Hematopoietic multipotent progenitor cell (in vitro differentiated cells): Measurements from ENCODE around the gene KCNRG. TPM values are rescaled to one million over a fixed set of nuclear protein-coding genes. Genes with fewer than 3 reads are reported as not detected.
"Not testable (repeated sequence)": the region's sequence is repeated elsewhere in the genome, so short reads cannot be mapped to it uniquely, and the experiment has no call there.

ENCODE experiments used
- DNase-seq, 3 donors: peaks; one replicate each; pipeline ENCODE4 v3.0.0-alpha.2; 2011 to 2015; ENCODE audit warnings: low read depth in 2 of 3, low spot score in 2 of 3
- total RNA-seq: library from RNA; depleted of rRNA; stranded (reverse); fragments of >200 nt; gene quantifications from one replicate; pipeline ENCODE4 v1.2.3, GENCODE V29; 2012

KCNRG gene
- total RNA-seq, 1 donor: 4.0 TPM

DNA sequence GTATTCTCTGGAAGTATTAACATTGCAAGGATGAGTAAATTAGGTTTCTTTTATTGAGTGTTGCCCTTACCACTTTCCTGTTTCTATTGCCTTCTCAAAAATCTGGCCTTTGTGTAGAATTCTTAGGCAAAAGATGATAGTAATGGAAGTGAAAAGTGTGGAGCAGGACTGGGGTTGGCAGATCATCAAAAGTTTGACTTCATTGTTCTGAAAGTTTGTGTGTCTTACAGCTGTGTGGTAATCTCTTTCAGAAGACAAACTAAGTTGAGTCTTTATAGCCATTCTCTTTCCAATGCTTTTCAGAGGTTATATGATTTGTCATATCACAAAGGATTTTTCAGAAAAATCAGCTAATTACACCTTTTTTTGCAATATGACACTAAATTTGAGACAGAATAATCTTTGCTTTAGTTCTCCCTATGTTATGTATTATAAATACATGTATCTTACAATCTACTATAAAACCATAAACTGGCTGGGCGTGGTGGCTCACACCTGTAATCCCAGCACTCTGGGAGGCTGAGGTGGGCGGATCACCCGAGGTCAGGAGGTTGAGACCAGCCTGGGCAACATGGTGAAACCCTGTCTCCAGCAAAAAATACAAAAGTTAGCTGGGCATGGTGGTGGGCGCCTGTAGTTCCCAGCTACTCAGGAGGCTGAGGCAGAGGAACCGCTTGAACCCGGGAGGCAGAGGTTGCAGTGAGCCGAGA lies 8.7 kb upstream of the KCNRG start:
- no peak for DNase-seq

GRCh38 chr13:50011461-50011860 lies 3.8 kb upstream of the KCNRG start:
- DNase-seq: no peak

- no peak for DNase-seq
These were observed 2.7 kb upstream of the KCNRG start for GRCh38 chr13:50012396-50013169.

DNA sequence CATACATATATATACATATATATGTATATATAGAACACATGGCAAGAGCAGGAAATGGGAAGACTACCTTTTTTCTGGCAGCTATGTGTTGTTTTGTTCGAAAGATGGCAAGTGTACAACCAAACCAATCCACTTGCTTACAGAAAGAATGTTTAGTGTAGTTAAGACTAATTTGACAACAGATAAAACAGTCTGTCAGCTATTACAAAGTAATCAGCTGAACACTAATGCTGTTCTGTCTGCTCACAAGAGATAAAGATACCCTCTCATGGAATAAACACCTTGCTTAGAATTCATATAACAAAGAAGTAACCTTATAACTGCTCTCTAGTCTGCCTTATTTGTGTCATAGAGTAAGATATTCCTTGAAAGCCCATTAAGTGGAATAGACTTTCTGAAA lies 858 bp upstream of the KCNRG start:
- no peak for DNase-seq

DNA sequence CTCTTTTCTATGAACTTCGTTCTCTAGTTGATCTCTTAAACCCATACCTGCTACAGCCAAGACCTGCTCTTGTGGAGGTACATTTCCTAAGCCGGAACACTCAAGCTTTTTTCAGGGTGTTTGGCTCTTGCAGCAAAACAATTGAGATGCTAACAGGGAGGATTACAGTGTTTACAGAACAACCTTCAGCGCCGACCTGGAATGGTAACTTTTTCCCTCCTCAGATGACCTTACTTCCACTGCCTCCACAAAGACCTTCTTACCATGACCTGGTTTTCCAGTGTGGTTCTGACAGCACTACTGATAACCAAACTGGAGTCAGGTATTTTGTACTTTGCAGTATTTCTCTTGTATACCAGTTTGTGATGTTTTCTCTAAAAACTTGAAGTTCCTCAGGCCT lies 506 bp downstream of the KCNRG start:
- no peak for DNase-seq

GRCh38 chr13:50016444-50016843 lies 1.2 kb downstream of the KCNRG start:
- no peak for DNase-seq

GRCh38 chr13:50017819-50018218 lies 2.6 kb downstream of the KCNRG start:
- no peak for DNase-seq

DNA sequence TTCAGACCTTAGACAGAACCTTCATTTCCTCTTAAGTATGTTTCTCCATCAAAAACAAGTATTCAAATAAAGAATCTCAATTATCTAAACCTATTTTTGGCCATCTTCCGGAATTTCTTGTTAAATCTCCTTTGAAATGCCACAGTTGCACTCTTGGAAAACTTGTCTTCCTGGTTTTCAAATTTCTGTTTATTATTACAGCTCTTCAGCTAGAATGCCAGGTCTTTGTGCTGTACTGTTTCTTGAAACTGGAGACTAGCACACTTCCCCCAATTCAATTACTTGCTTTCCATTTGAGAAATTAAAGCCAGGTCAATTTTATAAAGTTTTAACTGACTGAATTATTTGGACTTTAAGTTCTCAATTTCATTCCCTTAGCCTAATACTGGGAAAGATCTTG lies 10.2 kb downstream of the KCNRG start:
- no peak for DNase-seq

- DNase-seq: no peak
These were observed 11.7 kb downstream of the KCNRG start for GRCh38 chr13:50026788-50027473.

DNA sequence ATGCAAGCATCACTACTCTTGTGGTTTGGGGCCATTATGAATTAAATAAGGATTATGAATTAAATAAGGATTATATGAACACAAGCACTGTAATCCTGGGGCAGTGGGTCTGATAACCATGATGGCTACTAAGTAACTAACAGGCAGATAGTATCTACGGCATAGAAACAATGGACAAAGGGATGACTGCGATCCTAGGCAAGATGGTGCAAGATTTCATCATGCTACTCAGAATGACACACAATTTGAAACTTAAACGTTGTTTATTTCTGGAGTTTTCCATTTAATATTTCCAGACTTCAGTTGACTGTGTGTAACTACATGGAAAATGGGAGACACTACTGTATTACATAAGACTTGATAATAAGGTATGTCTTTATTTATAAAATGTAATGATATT lies 15.1 kb downstream of the KCNRG start:
- no peak for DNase-seq

GRCh38 chr13:50033725-50034124 lies 18.5 kb downstream of the KCNRG start:
- no peak for DNase-seq

GRCh38 chr13:50037788-50038187 lies 22.5 kb downstream of the KCNRG start:
- no peak for DNase-seq

- no peak for DNase-seq
These were observed 23.0 kb downstream of the KCNRG start for GRCh38 chr13:50038266-50038665.

DNA sequence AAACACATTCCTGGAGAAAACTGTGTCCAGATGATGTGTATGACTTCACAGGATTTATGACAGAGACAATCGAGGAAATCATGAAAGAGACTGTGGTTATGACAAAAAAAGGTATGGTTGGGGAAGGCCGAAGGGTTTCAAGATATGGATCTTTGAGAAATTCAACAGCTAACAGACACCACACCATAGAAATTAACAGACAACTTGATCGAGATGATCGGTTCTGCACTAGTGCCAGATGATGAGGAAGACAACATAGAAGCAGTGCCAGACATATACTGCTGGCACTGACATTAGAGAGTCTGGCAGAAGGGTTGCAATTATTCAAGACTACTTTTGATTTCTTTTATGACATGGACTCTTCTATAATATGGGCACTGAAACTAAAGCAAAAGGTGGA lies 37.2 kb downstream of the KCNRG start:
- no peak for DNase-seq

DNA sequence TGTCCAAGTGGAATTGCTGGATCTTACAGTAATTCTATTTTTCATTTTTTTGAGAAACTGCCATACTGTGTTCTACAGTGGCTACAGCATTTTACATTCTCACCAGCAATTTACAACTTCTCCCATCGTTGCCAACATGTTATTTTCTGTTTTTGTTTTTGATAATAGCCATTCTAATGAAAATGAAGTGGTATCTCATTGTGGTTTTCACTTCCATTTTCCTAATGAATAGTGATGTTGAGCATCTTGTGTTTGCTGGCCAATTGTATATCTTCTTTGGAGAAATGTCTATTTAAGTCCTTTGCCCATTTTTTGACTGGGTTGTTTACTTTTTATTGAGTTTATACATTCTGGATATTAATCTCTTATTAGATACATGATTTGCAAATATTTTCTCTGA lies 38.6 kb downstream of the KCNRG start:
- no peak for DNase-seq

GRCh38 chr13:50055454-50055853 lies 40.2 kb downstream of the KCNRG start:
- DNase-seq: no peak

GRCh38 chr13:50060718-50061117 lies 45.5 kb downstream of the KCNRG start:
- DNase-seq: no peak

- DNase-seq: not testable (repeated sequence)
These were observed 47.1 kb downstream of the KCNRG start for GRCh38 chr13:50062336-50062735.

- DNase-seq: no peak
These were observed 50.5 kb downstream of the KCNRG start for GRCh38 chr13:50065712-50066111.

DNA sequence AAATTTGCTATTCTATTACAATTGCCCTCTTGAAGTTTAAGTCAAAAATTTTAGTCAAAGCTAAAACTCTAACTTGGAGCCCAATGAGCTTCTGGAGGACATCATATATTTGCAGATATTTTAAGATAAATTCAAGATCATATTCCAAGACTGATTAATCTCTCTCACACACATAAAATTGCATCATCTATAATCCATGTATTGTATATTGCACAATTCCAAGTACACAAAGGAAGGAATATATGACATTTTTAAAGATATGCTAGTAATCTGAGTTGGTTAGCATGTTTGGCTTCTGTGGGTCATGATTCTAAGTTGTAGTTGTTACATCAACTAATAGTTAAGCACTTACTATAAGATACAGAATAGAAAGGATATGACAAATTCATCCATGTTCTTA lies 53.3 kb downstream of the KCNRG start:
- no peak for DNase-seq

DNA sequence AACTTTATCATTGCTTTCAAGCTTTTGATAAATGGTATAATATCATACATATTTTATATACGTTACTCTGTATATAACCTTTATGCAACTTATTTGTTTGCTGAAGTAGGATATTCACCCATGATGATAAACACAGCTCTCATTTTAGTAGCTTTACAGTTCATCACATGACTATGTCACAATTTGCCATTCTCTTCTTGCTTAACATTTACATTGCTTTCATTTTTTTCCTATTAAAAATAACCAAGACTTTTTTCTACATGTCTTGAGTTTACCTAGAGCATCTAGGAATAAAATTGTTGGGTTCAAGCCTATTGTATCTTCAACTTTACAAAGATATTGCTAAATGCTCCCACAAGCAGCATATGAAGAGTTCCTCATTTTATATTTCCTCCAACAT lies 54.0 kb downstream of the KCNRG start:
- DNase-seq: no peak

DNA sequence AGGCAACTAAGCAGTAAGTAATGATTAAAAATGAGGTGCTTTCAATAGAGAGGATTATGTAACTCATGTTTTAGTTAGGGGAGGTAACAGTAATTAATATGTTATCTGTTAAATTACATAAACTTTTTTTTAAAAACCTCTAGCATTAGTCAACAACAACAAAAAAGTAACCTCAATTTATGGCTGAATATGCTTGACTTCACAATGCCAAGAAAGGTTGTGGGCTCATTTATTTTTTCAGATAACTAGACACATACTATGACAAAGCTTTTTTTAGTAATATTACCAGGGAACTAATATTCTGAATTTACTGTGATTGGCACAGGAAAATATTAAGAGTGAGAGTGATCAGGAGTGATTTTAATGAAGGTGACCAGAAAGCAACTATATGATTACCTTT lies 54.9 kb downstream of the KCNRG start:
- no peak for DNase-seq
